ENCODE data around the gene MINDY4.

Gene MINDY4

DNA sequence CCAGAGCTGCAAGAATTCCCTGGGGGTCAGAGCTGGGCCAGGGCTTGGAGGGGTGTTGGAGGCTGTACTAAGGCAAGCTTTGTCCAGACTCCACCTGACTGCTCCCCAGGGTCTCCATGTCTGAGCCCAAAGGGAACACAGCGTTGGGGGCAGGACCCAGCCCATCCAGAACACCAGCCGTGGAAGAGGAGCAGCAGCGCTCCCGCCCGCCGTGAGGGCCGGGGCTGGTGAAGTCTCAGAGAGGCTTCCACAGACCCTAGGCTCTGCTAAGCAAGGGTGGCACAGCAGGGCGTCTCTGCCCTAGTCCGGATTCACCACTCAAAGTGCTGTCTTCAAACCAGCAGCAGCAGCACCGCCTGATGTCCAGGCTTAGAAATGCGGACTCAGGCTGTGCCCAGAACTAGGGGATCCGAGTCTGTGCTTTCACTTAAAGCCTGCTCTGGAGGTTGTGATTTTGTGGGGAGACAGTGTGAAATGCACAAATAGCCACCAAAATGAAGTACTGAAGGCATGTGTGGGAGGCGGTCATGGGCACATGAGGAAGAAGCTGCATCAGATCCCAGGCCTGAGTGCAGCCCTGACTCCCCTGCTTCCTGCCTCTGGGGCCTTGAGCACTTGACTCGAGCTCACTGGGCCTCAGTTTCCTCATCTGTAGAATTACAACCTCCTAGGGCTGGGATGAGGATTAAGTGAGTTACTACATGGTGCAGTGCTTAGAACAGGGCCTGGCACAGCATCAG is 123.8 kb downstream of the MINDY4 start:
- no peaks in the 10 kb centered on the region for H3K4me1 ChIP-seq (ENCODE audit: control insufficient read depth in 1 of 2, insufficient read depth in 1 of 2, low read depth in 1 of 2, low read length in 1 of 2)
- no peaks in the 10 kb centered on the region for H3K27me3 ChIP-seq
- H3K36me3 ChIP-seq, result no peaks in the 10 kb centered on the region
- TF ChIP-seq, protein P1, sequence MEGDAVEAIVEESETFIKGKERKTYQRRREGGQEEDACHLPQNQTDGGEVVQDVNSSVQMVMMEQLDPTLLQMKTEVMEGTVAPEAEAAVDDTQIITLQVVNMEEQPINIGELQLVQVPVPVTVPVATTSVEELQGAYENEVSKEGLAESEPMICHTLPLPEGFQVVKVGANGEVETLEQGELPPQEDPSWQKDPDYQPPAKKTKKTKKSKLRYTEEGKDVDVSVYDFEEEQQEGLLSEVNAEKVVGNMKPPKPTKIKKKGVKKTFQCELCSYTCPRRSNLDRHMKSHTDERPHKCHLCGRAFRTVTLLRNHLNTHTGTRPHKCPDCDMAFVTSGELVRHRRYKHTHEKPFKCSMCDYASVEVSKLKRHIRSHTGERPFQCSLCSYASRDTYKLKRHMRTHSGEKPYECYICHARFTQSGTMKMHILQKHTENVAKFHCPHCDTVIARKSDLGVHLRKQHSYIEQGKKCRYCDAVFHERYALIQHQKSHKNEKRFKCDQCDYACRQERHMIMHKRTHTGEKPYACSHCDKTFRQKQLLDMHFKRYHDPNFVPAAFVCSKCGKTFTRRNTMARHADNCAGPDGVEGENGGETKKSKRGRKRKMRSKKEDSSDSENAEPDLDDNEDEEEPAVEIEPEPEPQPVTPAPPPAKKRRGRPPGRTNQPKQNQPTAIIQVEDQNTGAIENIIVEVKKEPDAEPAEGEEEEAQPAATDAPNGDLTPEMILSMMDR (IDR thresholded peaks at IDR 0.05), result no peak
- no peak overlapping the region for H3K4me3 ChIP-seq (ENCODE audit: low read depth in 1 of 2, low read length in 1 of 2)
- no peak overlapping the region for H3K27ac ChIP-seq
- no peaks in the 10 kb centered on the region for H3K9me3 ChIP-seq

DNA sequence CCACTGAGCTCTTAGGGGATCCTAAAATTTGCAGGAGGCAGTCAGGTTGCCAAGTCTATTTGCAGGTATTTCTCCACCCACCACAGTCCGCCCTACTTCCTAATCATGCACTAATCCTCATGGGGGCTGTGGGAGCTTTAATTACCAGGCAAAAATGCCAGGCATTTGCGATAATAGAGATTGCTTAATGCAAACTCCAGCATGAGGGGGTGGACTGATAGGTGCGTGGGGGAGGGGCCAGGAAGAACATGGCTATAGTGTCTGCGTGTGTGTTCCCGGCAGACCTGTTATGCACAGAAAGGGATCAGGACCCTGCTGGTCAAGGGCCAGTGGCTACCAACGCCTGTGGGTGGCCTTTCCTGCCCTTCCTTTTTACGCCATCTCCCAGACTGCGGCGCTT is 124.8 kb downstream of the MINDY4 start:
- H3K9me3 ChIP-seq, result no peaks in the 10 kb centered on the region
- H3K36me3 ChIP-seq, result no peaks in the 10 kb centered on the region
- H3K27ac ChIP-seq, result no peak overlapping the region
- TF ChIP-seq, protein P1 (IDR thresholded peaks at IDR 0.05), result no peak
- H3K27me3 ChIP-seq, result no peaks in the 10 kb centered on the region
- H3K4me3 ChIP-seq (ENCODE audit: low read depth in 1 of 2, low read length in 1 of 2), result no peak overlapping the region
- H3K4me1 ChIP-seq (ENCODE audit: control insufficient read depth in 1 of 2, insufficient read depth in 1 of 2, low read depth in 1 of 2, low read length in 1 of 2), result no peaks in the 10 kb centered on the region

DNA sequence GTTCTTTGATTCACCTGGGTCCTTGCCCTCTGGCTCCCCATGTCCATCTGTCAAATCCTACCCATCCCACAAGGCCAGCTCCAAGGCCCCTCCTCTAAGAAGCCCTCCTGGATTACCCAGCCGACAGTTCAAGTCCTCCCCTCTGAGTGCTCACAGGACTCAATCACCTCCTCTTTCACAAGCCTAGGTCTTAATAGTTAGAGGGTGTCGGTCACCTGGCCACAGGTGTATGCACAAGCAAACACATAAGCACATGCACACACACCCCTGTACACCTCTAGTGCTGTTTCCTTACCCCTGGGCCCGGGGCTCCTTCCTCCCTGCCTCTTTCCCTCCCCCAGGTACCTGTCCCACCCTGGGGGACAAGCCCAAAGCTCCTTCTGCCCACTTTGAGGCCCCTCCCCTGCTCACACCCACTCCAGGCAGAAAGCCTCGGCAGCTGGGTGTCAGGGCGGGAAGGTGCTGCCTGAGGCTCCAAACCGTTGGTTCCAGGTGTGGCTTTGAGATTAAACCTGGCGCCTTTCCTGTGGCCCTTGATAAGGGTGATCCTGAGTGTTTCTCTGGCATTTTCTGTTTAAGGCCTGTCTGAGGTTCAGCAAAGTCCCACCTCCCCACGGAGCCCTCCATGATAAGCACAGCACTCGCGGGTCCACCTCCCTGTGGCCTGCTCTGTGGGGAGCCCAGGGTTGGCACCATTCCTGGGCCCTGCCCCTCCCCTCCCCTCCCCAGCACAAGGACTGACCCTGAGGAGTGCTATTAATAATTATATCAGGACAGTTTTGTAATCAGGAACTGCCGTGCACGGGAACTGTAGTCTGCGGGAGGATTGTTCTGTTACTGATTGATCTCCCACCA is 125.8 kb downstream of the MINDY4 start:
- Histone ChIP-seq H3K36me3 (no peaks in the 10 kb centered on the region), H3K27ac (no peak overlapping the region), H3K4me1 (ENCODE audit: control insufficient read depth in 1 of 2, insufficient read depth in 1 of 2, low read depth in 1 of 2, low read length in 1 of 2) (no peaks in the 10 kb centered on the region), H3K27me3 (no peaks in the 10 kb centered on the region), H3K4me3 (ENCODE audit: low read depth in 1 of 2, low read length in 1 of 2) (no peak overlapping the region), H3K9me3 (no peaks in the 10 kb centered on the region)
- TF ChIP-seq, protein P1 (IDR thresholded peaks at IDR 0.05), result no peak

DNA sequence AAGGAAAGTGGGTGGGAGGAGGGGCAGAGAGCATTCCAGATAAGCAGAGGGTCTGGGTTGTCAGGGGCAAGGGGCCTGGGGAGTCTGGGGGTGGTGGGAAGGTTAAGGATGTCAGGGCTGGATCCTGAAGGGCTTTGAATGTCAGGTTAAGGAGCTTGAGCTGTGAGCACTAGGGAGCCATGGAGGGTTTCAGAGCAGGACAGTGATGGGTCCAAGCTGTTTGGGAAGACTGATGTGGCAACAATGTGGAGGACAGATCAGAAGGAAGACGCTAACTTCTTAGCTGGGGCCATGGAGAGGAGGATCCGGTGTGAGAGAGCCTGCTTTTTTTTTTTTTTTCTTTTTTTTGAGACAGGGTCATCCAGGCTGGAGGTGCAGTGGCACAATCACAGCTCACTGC is 126.6 kb downstream of the MINDY4 start:
- TF ChIP-seq, protein P1 (IDR thresholded peaks at IDR 0.05), result no peak
- no peak overlapping the region for H3K4me3 ChIP-seq (ENCODE audit: low read depth in 1 of 2, low read length in 1 of 2)
- H3K27me3 ChIP-seq, result no peaks in the 10 kb centered on the region
- H3K9me3 ChIP-seq, result no peaks in the 10 kb centered on the region
- no peak overlapping the region for H3K27ac ChIP-seq
- H3K4me1 ChIP-seq (ENCODE audit: control insufficient read depth in 1 of 2, insufficient read depth in 1 of 2, low read depth in 1 of 2, low read length in 1 of 2), result no peaks in the 10 kb centered on the region
- no peaks in the 10 kb centered on the region for H3K36me3 ChIP-seq

DNA sequence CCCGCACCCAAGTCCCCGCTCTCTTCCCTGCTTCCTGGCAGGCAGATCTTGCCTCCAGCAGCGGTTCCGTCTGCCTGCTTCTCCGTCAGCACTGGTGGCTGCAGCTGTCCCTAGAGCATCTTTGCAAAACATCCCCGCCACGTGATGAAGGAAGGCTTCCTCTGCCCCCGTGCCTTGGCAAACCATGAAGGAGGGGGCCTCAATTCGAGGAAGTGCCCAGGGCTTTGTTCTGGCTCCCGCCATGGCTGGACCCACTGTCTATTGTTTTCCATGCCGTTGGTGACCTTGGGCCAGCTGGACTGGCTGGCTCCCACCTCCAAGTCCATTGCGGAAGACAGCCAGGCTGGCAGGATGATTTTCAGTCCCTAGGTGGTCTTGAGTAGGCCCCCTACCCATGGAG is 127.2 kb downstream of the MINDY4 start:
- H3K4me3 ChIP-seq (ENCODE audit: low read depth in 1 of 2, low read length in 1 of 2), result no peak overlapping the region

More for the DNA sequence above, 127.2 kb downstream of the MINDY4 start:
- H3K36me3 ChIP-seq, result no peaks in the 10 kb centered on the region
- no peak overlapping the region for H3K27ac ChIP-seq
- no peaks in the 10 kb centered on the region for H3K9me3 ChIP-seq
- no peaks in the 10 kb centered on the region for H3K27me3 ChIP-seq
- H3K4me1 ChIP-seq (ENCODE audit: control insufficient read depth in 1 of 2, insufficient read depth in 1 of 2, low read depth in 1 of 2, low read length in 1 of 2), result no peaks in the 10 kb centered on the region
- TF ChIP-seq, protein P1 (IDR thresholded peaks at IDR 0.05), result no peak

All from neutrophil (primary cell).